GM15510 (cell line): Measurements from ENCODE around the gene DONSON.

Experiments used
- POLR2A ChIP-seq: IDR thresholded peaks from 3 replicates; pipeline ENCODE4 v1.6.1; 2011; ENCODE audit warnings: borderline replicate concordance; ENCODE audit not compliant: insufficient read length; ENCODE audit errors: extremely low read depth

DONSON gene

DNA sequence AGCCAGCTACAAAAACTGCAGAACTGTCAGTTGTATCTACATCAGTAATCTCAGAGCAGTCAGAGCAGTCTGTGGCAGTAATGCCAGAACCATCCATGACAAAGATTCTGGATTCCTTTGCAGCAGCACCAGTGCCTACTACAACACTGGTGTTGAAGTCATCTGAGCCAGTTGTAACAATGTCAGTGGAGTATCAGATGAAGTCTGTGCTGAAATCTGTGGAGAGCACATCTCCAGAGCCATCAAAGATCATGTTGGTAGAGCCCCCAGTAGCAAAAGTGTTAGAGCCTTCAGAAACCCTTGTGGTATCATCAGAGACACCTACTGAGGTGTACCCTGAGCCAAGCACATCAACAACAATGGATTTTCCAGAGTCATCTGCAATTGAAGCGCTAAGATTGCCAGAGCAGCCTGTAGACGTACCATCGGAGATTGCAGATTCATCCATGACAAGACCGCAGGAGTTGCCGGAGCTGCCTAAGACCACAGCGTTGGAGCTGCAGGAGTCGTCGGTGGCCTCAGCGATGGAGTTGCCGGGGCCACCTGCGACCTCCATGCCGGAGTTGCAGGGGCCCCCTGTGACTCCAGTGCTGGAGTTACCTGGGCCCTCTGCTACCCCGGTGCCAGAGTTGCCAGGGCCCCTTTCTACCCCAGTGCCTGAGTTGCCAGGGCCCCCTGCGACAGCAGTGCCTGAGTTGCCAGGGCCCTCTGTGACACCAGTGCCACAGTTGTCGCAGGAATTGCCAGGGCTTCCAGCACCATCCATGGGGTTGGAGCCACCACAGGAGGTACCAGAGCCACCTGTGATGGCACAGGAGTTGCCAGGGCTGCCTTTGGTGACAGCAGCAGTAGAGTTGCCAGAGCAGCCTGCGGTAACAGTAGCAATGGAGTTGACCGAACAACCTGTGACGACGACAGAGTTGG lies 38.4 kb downstream of the DONSON start:
- peak; percentile 22 for TF ChIP-seq POLR2A

DNA sequence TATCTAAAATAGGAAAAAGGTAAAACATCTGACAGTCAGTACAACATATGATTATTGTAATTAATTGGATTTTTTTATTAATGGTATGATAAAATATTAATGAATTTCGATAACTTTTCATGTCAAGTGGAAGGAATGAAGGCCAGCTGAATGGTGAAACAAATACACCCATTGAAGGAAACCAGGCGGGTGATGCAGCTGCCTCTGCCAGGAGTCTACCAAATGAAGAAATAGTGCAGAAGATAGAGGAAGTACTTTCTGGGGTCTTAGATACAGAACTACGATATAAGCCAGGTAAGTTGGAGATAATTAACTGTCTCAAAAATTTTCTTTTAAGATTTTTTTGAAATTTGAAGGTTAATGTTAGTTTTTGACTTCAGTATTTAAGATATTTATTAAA lies 42.4 kb downstream of the DONSON start:
- TF ChIP-seq POLR2A: no peak

GRCh38 chr21:33544451-33545195 lies 43.9 kb downstream of the DONSON start:
- TF ChIP-seq POLR2A: no peak

DNA sequence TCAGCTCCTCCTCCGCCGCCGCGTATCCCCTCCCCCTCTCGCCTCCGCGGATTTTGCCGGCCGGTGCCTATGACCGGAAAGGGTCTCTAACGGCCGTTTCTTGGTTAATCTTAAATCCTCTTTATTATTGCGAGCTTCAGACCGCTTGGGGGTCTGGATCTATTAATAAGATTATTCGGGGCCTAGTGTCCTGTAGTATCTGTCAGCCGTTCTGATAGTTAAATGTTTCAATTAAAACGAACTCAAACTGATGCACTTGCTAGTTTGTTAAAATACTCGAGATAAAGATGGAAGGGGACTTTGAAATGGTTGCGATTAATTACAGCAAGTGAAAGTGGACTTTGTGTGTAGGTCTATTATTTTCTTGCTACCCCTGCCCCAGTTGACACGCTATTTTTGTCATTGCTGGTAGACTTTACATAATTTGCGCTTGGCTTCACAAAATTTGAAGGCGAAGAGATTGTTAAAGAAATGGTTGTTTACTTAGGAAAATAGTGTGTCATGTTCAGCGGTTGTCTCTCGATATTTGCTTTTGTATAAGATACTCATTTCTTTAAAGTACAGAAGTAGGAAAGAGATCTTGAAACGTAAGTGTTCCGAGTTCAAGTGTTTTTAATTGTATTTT lies 44.9 kb downstream of the DONSON start:
- TF ChIP-seq POLR2A: no peak

GRCh38 chr21:33542640-33543504 lies 45.6 kb downstream of the DONSON start, which contains the start of gene SON:
Gene SON (plus strand): TSS chr21:33543038. CDS start chr21:33543093, 55 bp downstream.
- peak; percentile 87 for TF ChIP-seq POLR2A

DNA sequence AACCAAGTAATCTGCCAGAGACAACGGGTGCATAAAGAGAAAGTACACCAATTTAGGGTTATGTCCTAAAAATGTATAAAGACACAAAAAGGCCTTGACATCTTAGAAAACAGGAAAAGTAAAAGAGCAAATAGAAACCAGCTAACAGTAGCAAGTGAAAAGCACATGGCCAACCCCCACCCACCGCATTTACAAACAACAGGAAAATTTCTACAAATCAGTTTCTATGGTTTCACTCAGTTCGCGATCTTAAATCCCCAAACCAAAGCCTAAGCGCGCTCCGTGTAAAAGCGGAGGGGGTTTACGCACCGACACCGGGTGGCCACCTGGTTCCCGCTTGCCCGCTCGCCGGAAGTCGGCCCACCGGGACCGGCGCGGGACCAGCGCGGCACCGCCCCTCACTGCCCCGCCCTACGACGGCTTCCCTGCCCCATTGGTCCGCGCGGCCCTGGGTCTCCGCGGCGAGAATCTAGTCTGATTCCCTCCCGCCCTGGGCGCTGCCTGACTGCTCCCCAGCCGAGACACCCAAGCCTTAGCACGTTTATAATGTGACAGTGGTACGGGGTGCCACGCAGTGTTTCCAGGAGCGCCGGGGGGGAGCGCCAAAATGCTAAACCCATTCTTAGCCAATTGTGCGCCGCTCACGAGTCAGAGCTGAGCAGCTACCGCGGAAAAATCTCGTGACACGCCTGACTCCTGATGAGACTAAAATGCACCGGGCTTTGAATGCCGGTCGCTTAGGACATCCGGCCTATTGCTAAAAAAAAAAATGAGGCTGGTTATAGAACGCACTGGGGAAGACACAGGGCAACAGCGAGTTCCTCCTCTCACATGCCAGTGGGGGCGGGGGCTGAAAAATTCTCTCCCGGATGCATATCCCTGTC lies 46.5 kb downstream of the DONSON start, which contains the start of gene GART:
TSS of gene GART (minus strand) at position 362 of the 884 bp plus-strand sequence. CDS start 2,802 bp downstream, outside the sequence.
- TF ChIP-seq POLR2A: peak; percentile 84

DNA sequence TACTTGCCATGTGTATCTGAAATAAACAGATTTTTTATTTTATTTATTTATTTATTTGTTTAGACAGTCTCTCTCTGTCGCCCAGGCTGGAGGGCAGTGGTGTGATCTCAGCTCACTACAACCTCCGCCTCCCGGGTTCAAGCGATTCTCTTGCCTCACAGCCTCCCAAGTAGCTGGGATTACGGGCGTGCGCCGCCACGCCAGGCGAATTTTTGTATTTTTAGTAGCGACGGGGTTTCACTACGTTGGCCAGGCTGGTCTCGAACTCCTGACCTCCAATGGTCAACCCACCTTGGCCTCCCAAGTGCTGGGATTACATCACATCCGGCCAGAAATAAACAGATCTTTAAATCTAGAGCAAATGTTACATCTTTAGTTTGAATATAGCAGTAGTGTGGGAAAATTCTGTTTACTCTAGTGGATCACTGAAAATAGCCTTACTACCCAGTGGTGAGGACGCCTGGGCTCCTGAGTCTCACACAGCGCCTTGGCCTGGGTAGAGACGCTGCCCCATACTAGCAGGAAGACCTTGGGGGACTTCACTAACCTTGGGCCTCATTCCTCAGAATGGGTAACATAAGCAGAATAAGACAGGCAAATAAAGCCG lies 47.3 kb downstream of the DONSON start:
- TF ChIP-seq POLR2A: no peak

DNA sequence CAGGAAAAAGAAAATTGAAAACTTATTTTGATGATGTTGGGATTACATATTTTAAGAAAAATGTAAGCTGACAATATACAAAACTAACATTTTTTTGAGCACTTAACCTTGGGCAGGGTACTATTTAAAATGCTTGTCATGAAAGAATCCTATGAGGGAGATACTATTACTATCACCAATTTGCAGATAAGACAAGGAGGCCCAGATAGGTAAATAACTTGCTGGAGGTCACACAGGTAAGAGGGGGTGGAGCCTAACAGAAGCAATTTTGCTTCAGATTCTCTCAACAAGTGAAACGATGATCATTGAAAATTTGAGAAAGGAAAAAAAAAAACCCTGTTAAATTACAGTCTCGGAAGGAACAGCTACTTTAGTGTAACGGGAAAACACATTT lies 47.8 kb downstream of the DONSON start:
- TF ChIP-seq POLR2A: no peak

DNA sequence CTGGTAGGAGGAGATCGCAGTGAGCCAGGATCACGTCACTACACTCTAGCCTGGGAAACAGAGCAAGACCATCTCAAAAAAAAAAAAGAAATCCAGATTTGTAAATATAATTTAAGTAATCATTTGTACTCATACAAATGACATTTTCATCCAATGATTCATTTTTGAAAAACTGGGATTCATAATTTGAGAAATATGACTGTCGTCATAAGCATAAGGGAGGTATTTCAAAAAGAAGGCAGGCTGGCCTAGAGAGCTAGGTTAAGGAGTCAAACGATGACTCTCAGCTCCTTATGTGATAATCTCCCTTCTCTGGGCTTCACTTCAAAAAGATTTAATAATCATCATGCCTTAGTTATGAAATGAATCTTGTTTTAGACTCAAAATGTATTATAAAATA lies 48.9 kb downstream of the DONSON start:
- no peak for TF ChIP-seq POLR2A

DNA sequence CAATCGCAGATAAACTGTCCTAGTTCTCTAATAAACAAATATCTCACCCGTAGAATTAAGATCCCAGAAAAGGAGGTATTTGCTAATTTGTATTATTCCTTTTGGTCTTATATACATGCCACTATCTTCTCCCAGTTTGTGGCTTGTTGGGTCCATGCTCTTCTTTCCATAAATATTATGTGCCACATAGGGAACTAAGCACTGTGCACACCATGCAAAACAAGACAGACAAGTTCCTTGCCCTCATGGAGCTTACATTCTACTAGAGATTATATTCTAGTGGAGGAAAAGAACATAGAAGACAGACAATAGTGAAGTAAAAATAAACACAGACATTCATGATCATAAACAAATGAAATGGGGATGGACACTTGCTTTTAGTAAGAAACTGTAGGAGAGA lies 51.3 kb downstream of the DONSON start:
- TF ChIP-seq POLR2A: no peak

- no peak for TF ChIP-seq POLR2A
These were observed 57.5 kb downstream of the DONSON start for GRCh38 chr21:33531007-33531406.
